Testis (tissue), 3 donors: ENCODE data around the gene NDRG4. TPM values are rescaled to one million over a fixed set of nuclear protein-coding genes. Genes with fewer than 3 reads are reported as not detected.

Experiments
- DNase-seq: peaks from one replicate; pipeline ENCODE4 v3.0.0-alpha.2; 2019
- H3K27ac ChIP-seq, 2 donors: fragments of 200-600 bp; sonication (generic); one replicate each; pipeline ENCODE4 v1.5.1; 2019
- H3K27me3 ChIP-seq: fragments of 200-600 bp; sonication (generic); one replicate; pipeline ENCODE4 v1.5.1; 2019
- H3K36me3 ChIP-seq: fragments of 200-600 bp; sonication (generic); one replicate; pipeline ENCODE4 v1.5.1; 2017; ENCODE audit warnings: low read depth; ENCODE audit errors: missing control alignments
- H3K4me1 ChIP-seq: fragments of 200-600 bp; sonication (generic); one replicate; pipeline ENCODE4 v1.5.1; 2019
- H3K4me3 ChIP-seq, 2 donors: fragments of 200-600 bp; sonication (generic); one replicate each; pipeline ENCODE4 v1.5.1; 2017 to 2019
- H3K9me3 ChIP-seq: fragments of 200-600 bp; sonication (generic); one replicate; pipeline ENCODE4 v1.5.1; 2017
- CTCF ChIP-seq, 3 experiments: fragments of 450-650 bp in 2 of 3; fragments of 200-600 bp in 1 of 3; sonication (generic) in 1 of 3; IDR thresholded peaks; one replicate each; pipeline ENCODE4 v1.5.1; 2016 to 2019; ENCODE audit warnings: antibody characterized with exemption in 3 of 3, mild to moderate bottlenecking in 2 of 3, moderate library complexity in 1 of 3
- POLR2A ChIP-seq: fragments of 450-650 bp; IDR thresholded peaks from one replicate; pipeline ENCODE4 v1.6.1; 2017; ENCODE audit warnings: antibody characterized with exemption, mild to moderate bottlenecking, moderate library complexity
- WGBS, 2 donors: methylation state at CpG; one replicate each; pipeline ENCODE4 v1.1.5; 2018; 5-methylcytosine and 5-hydroxymethylcytosine counted together
- intact Hi-C: fragments of 100-400 bp; cut with DNase I; formaldehyde crosslinking; loops from one replicate; pipeline ENCODE4 v1.15.1; 2023; ENCODE audit warnings: low total_unique reads
- polyA plus RNA-seq: library from polyadenylated mRNA; stranded (reverse); fragments of 350-450 nt; fragmentation: Illumina TruSeq; extraction: RNeasy Lipid Tissue Mini Kit (QIAGEN cat#74804); gene quantifications from one replicate; pipeline ENCODE4 v1.2.3, GENCODE V29; 2014; ENCODE audit warnings: low read depth, low replicate concordance; ENCODE audit not compliant: insufficient read depth
- total RNA-seq, 2 donors: library from RNA; depleted of rRNA; stranded (reverse); fragments of >200 nt; gene quantifications; one replicate each; pipeline ENCODE4 v1.2.3, GENCODE V29; 2016

NDRG4 gene
- total and polyA plus RNA-seq, 3 donors from 2014 or later, result 142 to 444 (median 375) TPM

- H3K4me1 ChIP-seq, result peaks cover 12% of the 10 kb centered on the region
- WGBS, 2 donors, result 72 to 100% methylated on average over 1 to 3 of the region's 3 CpGs
- H3K4me3 ChIP-seq, result no peak overlapping the region
- H3K27me3 ChIP-seq, result no peaks in the 10 kb centered on the region
- DNase-seq, result no peak
- no peaks in the 10 kb centered on the region for H3K9me3 ChIP-seq
- TF ChIP-seq CTCF (IDR thresholded peaks at IDR 0.05) (no peak), POLR2A (no peak)
- no peaks in the 10 kb centered on the region for H3K36me3 ChIP-seq
- intact Hi-C loops, result no loop called here
- no peak overlapping the region for H3K27ac ChIP-seq
These were observed 47.3 kb upstream of the NDRG4 start for GRCh38 chr16:58452640-58453039.

GRCh38 chr16:58454178-58454577, 45.8 kb upstream of the NDRG4 start:
- DNase-seq, result no peak
- Histone ChIP-seq H3K4me1 (peaks cover 12% of the 10 kb centered on the region), H3K27ac (no peak overlapping the region), H3K36me3 (no peaks in the 10 kb centered on the region), H3K9me3 (no peaks in the 10 kb centered on the region), H3K4me3 (no peak overlapping the region), H3K27me3 (no peaks in the 10 kb centered on the region)
- WGBS, 2 donors, result 90 to 94% methylated on average over 2 of the region's 2 CpGs
- TF ChIP-seq CTCF (IDR thresholded peaks at IDR 0.05), result no peak
- TF ChIP-seq POLR2A, result no peak
- intact Hi-C loops, result no loop called here

- DNase-seq, result no peak
- WGBS, 2 donors, result 94 to 96% methylated on average over 5 of the region's 5 CpGs
- H3K27me3 ChIP-seq, result no peaks in the 10 kb centered on the region
- H3K27ac ChIP-seq, result no peak overlapping the region
- TF ChIP-seq CTCF (IDR thresholded peaks at IDR 0.05), result no peak
- TF ChIP-seq POLR2A, result no peak
- intact Hi-C loops, result no loop called here
- peaks cover 12% of the 10 kb centered on the region for H3K4me1 ChIP-seq
- H3K4me3 ChIP-seq, result no peak overlapping the region
- H3K36me3 ChIP-seq, result no peaks in the 10 kb centered on the region
- H3K9me3 ChIP-seq, result no peaks in the 10 kb centered on the region
These were observed 45.1 kb upstream of the NDRG4 start for GRCh38 chr16:58454856-58455255.

DNA sequence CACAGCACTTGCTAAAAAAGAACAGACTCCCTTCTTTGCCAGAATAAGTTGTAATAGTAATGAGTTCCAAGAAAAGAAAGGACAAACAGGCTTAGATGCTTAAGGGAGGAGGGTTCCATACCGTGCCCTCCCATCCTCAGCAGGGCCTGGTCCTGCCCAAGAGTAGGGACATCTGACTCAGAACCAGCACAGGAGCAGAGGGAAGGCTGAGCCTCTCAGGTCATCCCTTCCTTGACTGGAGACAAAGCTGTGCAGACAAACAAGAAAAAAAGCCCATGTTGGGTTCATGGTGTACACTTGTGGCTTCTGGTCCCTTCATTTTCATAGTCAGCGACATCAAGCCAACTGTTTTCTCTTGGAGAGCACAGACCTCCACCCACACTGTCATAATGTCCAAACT, 44.2 kb upstream of the NDRG4 start:
- H3K27me3 ChIP-seq, result no peaks in the 10 kb centered on the region
- H3K27ac ChIP-seq, result peak overlapping the region; percentile 19 to 56
- DNase-seq, result no peak
- no peaks in the 10 kb centered on the region for H3K9me3 ChIP-seq
- intact Hi-C loops, result no loop called here
- H3K4me3 ChIP-seq, result no peak overlapping the region
- 43 to 51% methylated on average over 2 of the region's 2 CpGs for WGBS, 2 donors
- H3K36me3 ChIP-seq, result no peaks in the 10 kb centered on the region
- no peak for TF ChIP-seq CTCF (IDR thresholded peaks at IDR 0.05)
- no peak for TF ChIP-seq POLR2A
- H3K4me1 ChIP-seq, result peaks cover 12% of the 10 kb centered on the region

GRCh38 chr16:58456193-58456592, 43.8 kb upstream of the NDRG4 start:
- TF ChIP-seq POLR2A (no peak), CTCF (IDR thresholded peaks at IDR 0.05) (no peak)
- intact Hi-C loops, result no loop called here
- peaks cover 12% of the 10 kb centered on the region for H3K4me1 ChIP-seq

More at GRCh38 chr16:58456193-58456592, 43.8 kb upstream of the NDRG4 start:
- H3K27ac ChIP-seq, result peak overlapping the region in 1 of 2 donors; percentile 32
- H3K9me3 ChIP-seq, result no peaks in the 10 kb centered on the region
- no peaks in the 10 kb centered on the region for H3K36me3 ChIP-seq
- no peak overlapping the region for H3K4me3 ChIP-seq
- H3K27me3 ChIP-seq, result no peaks in the 10 kb centered on the region
- DNase-seq, result peak; percentile 91
- WGBS, 2 donors, result 50 to 52% methylated on average over 3 of the region's 3 CpGs
